ENCODE results near the gene GRAMD1B.

The GRAMD1B gene

DNA sequence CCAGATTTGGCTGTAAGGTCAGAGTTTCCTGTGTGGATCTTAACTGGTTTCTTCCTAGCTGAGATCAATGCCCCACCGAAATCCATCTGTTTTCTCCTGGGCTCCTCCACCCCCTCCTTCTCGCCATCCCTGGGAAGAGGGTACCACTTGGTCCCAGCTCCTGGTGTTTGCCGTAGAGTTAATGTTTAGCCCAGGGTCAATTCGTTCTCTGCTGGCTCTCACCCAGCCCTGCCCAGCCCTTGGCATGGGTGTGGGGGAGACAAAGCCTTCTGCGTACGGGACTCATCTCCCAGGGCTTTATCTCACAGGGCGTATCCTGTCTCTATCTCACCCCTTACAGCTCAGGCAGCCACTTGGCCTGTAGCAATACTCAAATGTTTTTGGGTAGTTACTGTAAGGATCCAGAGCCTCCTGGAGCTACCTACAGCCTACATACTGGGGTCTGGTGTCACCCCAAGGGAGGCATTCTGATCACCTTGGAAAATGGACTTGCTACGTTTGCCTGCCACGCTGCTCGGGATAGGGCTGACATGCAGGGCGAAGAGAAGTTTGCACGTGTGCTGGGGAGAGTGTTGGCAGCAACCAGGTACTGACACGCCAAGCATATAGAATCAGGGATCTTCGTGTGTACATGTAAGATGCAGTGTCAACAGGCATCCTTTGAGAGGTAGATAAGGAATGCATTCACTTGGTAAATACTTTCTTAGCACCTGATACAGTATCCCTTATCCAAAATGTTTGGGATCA is 158.2 kb downstream of the GRAMD1B start:
- DNase-seq (ENCODE audit: low spot score): no peak

DNA sequence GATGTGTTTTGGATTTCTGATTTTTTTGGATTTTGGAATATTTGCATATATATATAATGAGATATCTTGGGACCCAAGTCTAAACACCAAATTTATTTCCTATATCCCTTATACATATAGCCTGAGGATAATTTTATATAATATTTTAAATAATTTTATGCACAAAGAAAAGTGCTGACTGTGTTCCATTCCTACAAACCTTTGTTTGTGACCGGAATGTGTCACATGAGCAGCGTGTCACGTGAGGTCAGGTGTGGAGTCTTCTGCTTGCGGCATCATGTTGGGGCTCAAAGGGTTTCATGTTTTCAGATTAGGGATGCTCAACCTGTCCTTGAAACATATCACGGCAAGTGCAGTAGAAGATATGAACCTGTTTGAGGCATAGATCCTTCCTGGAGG is 158.8 kb downstream of the GRAMD1B start:
- DNase-seq (ENCODE audit: low spot score): no peak

DNA sequence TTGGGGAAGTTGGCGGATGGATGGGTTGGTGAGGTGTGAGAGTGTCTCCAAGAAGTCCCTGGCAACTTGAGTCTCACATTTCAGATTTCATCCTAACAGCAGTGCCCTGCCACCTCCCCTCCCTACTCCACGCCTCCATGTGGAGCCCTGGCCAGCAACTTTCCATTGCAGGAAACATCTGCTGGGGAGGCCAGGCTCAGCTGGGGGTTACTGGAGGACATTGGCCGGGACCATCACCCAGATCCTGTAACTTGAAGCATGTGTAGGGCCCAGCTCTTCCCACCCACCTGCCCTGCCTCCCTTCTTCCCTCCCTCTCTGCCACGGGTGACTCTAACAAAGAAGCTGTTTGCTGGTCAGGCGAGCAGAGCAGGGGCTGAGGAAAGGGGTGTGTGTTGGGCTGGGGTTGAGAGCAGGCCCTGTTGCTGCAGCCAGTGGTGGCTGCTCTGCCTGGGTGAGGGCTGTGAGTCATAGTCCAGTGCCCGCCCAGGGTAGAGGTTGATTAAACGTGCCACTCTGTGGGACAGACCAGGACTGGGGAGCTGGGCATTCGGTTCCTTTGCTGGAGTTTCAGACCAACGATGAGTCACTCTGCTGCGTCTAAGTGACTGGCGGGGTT is 160.3 kb downstream of the GRAMD1B start:
- no peak for DNase-seq (ENCODE audit: low spot score)

DNA sequence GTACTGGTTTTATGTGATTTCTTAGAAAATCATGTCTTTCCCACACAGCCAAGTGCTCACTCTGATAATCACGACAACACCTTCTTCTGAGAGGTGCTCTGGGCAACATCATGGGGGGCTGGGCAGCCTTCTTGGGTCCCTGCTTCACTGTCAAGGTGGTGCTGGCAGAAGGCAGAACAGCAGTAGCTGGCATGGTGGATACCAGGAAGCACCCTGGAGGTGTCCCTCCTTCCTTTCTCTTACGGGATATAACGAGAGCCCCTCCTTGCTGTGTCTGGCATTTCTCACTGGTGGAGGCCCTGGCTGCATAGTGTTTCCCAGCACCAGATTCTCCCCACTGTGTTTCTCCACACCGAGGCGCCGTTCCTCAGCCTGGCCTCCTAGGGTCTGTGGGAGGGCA is 163.5 kb downstream of the GRAMD1B start:
- DNase-seq (ENCODE audit: low spot score): no peak

DNA sequence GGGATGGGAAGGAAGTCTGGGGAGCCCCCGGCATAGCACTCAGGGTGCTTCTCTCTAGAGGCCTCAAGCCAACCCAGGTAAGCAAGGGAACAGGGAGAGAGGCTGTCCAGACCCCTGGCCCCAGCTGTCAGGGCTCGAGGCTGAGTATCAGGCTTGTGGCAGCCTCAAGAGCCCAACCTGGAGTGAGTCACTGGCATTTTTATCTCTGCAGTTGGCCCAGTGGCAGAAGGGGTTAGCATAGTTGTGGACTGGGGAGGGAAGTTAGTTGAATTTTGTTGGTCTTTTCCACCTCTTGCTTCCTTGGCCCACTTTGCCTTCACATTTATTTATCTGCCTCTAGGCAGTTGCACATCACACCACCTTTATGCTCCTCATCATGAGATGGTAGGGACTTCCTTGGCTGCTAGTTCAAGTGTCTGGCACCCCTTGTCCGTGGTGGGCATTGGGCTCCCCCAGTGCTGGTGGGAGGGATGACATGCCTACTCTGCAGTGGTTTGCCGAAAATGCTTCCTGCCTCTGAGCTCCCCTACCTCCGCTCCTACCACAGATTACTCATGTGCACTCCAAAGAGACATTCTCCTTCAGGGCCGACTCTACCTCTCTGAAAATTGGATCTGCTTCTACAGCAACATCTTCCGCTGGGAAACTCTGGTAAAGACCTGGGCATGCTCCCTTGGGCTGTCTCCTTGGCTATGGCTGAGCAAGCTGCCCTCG is 164.3 kb downstream of the GRAMD1B start:
- no peak for DNase-seq (ENCODE audit: low spot score)

DNA sequence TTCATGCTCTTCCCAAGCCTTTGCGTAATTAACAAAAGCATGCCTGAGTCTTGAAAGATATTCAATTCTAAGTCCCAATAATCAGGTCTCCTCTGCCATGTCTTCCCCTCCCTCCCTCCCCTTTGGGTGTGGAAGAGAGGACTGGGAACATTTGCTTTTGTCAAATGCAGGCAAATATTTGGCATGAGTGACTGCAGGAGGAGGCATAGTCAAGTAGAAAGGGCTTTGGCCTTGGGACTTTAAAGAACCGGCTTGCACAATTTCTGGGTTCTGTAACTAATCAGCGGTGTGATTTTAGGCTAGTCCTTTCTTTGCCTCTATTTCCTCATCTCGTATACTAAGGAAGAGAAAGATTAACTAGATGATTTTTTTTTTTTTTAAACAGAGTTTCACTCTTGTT is 164.9 kb downstream of the GRAMD1B start:
- DNase-seq (ENCODE audit: low spot score): no peak

DNA sequence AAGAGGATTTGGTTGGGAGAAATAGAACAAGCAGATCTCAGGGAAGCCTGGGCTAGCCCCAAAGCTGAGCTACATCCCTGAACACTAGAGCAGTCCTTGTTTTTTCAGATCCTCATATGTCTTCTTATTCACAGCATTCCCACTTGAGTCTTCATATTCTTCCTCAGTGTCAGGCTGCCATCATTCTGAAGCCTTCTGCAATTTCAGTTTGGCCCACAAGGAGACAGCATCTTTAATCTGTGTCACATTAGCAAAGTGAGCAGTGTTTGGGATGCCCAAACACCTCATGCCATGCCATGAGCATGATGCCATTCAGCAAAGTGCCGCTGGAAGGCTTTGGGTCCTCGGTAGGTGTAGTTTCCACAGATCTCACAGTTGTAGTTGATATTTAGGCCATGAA is 167.8 kb downstream of the GRAMD1B start:
- no peak for DNase-seq (ENCODE audit: low spot score)

DNA sequence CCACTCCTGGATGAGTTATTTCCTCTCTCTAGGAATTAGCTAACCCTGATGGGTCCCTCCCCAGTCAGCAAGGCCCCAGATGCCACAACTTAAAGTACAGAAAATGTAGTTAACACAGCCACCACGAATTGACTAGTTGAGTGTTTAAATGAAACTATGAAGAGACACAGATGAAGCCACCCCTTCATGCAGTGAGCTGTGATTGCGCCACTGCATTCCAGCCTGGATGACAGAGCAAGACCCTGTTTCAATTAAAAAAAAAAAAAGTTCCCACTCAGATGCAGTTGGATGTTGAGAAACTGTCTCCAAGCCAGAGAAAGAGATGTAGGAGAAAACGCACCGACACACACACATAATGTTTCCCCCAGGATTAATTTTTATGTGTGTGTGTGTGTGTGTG is 171.1 kb downstream of the GRAMD1B start:
- no peak for DNase-seq (ENCODE audit: low spot score)

DNA sequence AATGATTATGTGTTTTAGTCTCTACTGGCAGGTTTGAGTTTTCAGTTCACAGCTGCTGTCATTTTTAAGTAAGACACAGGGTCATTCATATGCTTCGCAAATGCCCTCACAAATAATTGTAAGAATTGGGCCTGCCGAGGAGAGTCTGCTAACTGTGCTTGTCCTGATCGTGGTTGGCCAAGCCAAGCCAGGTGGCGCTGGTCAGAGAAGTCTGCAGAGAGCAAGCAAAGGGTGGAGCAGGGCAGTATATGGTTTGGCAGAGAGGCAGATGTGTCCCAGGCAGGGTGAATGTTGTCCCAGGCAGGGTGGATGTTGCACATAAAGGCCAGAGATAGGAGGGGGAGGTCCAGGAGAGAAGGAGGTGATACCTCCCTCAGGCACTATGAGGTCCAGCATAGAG is 171.7 kb downstream of the GRAMD1B start:
- no peak for DNase-seq (ENCODE audit: low spot score)

DNA sequence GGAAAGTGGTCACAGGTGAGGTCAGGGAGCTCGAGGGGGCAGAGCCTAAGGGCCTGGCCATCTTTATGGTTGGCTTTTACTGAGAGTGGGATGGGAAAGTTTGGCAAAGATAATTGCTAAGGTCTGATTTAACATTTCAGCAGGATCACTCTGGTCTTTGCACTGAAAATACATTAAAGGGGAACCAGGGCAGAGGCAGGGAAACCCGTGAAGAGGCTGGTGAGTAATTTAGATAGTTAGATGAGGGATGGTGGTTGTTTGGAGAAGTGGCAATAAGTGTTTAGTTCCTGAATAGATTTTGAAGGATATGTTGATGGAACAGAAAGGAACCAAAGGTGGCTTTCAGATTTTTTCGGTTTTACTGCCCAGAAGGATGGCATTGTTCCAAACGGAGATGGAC is 173.6 kb downstream of the GRAMD1B start:
- DNase-seq (ENCODE audit: low spot score): no peak

DNA sequence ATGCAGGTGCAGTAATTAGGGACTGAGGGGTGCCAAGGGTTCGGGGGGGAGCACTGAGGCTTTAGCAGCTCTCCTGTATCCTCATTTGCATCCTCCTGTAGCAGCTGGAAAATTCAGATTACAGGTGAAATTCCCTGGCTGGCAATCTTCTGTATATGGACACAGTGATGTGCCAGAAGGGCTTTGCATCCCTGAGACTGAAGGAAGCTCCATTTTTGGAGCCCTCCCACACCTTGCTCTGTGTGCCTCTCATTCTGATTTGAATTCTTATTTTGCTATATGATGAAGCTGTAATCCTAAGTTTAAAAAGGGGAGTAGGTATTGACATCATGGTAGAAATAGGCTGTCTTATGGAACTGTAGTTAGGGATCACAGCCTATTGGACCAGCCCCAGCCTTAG is 177.7 kb downstream of the GRAMD1B start:
- DNase-seq (ENCODE audit: low spot score): no peak

DNA sequence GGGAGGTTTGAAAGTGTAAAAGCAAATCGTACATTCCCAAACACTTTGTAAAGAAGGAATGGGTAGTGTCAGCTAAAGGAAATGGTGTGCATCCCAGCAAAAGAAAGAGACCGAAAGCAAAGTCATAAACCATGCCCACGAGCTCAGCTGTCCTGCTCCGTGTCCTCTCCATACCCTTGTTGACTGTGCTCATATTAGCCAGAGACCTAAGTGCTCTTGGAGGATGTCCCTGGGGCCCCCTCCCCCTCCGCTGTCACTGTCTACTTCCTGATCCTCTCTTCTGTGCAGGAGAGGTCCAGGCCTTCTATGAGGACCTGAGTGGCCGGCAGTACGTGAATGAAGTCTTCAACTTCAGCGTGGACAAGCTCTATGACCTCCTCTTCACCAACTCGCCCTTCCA is 178.3 kb downstream of the GRAMD1B start:
- DNase-seq (ENCODE audit: low spot score): no peak

DNA sequence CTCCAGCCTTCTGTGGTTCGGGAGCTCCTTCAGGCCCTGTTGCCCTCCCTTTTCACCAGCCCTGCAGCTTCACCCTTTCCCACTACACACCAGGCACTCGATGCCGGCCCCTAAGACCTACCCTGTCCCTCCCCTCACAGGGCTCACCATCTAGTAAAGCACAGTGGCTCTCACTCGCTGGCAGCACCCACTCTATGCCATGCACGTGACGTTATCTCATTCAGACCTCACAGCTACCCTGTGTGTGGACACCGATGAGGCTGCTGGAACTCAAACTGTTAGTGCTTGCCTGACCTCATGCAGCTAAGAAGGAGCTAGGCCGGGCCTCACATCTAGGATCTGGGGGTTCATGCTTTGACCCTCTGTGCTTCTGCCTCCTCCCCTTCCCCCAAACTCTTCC is 178.9 kb downstream of the GRAMD1B start:
- DNase-seq (ENCODE audit: low spot score): no peak

DNA sequence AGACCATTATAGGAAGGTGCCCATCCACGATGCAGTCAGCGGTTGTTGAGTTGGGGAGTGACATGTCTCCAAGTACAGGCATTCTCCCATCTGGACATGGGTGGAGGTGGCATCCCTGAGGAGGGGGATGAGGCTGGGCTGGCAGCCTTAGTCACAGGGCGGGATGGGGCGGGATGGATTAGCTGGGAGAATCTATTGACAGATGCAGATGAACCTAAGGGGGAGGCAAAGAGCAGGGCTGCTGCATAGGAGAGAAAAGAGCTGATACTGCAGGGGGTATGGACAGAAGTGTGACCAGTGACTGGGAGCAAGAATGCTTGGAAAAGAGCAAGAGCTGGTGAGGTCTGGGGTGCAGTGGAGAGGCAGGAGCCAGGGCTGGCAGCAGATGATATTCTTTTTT is 181.6 kb downstream of the GRAMD1B start:
- DNase-seq (ENCODE audit: low spot score): no peak

DNA sequence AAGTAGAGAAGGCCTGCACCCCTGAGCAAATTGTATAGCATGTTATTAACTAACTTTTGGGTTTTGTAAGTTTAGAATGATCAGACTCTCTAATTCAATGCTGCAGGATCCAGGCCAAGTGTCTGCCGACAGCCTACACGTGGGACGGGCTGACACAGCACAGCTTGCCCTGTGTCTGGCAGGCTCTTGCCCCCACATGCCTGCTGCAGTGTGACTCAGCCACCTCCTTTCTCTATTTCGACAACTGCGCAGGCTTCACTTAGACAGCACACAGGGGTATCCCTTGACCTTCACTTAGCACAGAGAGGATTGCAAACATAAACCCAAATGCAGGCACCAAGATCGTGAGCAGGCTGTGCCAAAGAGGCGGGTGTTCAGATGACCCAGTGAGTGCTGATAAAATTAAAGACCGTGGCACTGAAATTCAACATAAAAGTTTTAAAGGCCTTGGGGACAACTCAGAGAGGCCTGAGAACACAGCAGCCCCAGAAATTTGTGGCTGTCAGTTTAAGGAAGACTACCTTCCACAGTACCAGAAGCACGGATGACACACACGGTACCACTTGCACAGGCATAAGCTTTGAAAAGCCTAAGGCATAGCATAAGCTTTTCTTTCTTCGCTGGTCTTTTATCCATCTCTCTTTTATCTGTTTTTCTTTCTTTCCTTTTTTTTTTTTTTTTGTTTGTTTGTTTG is 186.6 kb downstream of the GRAMD1B start:
- DNase-seq (ENCODE audit: low spot score): peak; percentile 25

DNA sequence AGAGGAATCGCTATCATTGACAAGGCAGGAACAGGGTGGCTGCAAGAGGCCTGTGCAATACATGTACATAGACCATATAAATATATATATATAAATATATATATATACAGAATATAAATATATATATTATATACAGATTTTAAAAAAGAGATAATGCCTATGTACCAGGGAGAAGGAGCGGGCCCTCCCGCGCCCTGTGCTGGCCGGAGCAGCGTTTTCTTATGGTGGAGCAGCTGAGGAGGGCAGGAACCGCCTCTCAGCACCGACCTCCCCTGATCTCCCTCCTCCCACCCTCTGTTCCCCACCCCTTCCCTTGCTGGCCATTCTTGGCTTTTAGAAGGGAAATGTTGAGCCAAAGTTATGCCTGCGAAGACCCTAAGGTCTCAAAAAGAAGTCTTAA is 192.5 kb downstream of the GRAMD1B start:
- DNase-seq (ENCODE audit: low spot score): no peak

DNA sequence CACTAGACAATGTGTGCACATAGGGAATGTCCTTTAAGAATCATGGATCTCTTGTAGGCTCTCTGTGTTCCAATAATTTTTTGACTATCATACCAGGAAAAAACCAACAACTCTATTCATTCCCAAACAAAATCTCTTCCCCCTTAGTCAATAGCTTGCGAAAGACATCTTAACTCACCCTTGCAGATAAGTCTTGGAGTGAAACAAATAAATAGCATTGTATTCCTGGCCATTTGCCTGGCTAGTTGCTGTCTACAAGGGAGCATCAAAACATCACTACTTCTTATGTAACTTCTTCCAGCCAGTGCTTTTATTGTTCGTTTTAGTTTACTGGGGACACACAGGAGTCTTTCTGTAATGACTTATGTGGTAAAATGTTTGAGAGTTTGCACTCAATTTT is 194.9 kb downstream of the GRAMD1B start:
- DNase-seq (ENCODE audit: low spot score): no peak

DNA sequence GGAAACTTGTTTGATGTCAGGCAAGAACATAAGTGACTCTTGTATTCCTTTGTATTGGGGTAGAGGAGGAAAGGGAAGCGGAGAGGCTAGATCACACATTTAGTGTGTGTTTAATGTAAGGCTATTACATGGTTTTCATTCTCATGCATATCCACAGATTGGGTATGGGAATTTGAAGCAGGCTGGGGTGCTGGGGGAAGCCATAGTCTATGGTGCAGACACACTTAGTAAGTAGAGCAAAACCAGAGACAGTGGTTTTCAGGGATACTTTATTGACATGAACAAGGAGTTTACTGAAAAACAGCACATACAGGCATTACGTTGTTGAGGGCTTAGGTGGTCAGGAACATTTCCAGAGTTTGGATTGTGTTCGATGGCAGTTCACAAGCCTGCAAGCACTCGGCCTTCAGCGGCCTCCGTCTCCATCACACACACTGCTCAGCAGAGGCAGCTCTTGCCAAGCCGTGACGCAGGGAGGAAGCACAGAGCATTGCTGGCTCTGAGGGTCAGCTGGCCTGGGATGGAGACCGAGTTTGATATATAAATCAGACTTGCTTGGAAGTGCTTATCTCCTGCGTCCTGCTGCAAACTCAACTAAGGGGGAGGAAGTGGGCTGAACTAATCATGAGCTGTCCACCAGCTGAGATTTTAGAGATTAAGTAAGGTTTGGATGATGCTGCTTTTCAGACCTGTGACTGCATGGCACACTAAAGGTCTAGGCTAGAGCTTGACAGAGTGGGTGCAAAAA is 199.0 kb downstream of the GRAMD1B start:
- no peak for DNase-seq (ENCODE audit: low spot score)

DNA sequence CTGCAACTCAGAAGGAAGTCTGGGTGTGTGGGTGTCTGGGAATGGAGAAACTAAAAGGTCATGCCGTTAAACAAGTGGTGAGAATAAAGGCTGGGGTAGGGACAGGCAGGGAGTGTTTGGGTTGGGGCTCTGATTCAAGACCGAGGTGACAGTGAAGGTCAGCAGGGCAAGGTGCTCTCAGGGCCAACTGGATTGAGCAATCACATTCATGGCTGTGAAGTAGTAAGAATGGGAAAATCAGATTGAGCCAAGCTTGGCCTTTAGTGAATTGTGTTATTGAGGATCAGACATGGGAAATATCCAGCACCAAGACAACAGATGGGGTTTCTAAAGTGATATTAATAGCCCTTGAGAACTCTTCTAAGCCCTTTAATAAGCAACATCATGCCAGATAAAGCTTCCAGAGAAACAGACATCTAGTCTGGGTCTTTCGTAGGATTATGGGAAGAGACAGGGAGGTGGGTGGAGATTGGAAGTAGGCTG is 200.1 kb downstream of the GRAMD1B start:
- no peak for DNase-seq (ENCODE audit: low spot score)

DNA sequence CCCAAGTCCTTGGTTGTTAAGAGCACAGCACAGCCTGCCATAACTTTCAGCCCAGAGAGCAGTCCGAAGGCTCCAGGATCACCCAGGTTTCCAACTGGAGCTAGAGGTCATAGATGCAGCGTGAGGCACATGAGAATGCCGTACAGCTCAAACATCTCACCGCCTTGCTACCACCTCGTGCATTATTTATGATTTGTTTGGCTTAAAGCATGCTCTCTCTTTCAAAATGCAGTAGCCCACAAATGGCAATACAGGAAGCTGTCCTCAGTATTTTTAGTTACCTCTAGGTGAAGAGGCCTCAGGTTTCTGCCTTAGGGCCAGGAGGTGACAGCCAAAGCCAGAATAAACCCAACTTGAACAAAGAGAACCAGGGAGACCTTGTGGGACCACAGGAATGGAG is 210.0 kb downstream of the GRAMD1B start:
- DNase-seq (ENCODE audit: low spot score): no peak

DNA sequence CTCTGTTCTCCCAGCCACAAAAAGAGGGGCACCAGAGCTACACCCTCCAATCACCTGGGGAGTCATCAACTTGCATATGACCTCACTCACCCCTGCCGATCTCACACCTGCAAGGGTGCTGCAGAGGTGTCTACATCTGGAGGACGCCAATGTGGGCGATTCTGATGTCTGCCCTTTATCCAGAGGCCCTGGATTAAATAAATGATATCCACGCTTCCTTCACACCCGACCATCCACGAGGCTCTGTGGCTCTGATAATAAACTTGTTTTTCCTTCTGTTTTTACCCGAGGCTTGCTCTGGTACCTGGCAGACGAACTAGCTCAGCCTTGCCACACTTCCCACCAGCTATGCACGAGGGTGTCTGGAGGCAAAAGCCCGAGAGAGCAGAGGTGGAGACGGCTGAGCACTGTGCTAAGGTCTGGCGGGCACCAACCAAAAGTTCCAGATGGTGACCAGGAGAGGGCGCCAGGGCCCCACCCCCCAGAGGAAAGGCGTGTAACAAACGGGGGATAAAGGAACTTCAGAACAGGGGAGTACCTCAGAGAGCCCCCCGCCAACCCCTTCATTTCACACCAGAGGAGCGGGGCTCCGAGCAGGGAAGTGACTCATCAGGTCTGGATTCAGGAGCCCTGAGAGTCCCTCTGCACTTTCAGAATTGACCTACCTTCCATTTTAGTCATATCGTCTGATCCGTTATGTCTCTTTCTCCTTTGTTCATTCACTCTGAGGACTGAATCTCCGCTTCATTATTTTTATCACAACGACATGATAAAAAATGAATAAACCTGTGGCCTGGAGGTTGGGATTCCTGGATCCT is 210.8 kb downstream of the GRAMD1B start:
- DNase-seq (ENCODE audit: low spot score): peak; percentile 23

Data from pons (tissue), 1 donor.